GM21381 (cell line): Measurements from ENCODE around the gene TAF1L.

Experiments
- ATAC-seq: cut with Tn5 transposase; IDR thresholded peaks from one replicate; pipeline ENCODE4 v1.9.1; 2021; ENCODE audit warnings: mild to moderate bottlenecking, moderate library complexity; ENCODE audit not compliant: unreplicated experiment

TAF1L gene

DNA sequence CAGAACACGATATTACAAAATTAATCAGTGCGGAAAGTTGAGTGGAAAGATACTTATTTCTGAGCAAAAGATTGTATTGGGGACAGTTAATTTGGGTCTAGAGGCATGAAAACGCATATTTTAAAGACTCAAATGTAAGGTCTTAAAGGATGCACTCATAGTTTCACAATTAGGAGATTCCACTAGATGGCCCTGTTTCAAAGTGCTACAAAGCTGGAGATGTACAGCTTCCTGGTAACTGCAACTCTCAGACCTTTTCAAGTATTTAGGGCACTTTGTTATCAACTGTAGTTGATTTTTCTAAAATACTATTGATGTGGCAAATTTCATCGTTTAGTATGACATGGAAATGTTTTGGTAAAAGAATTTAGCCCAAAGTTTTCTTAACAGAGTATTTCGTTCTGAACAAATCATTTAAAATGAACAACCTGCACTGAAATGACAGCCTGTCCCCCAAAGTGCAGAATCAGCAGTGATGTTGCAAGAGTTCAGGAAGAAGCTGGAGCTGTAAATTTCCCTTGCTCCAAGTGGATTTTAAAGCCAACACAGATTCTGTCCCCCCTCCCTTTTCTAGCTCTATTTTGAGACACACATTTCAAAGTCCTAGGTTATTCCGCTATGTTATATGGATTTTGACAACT, 46.3 kb downstream of the TAF1L start:
- no peak for ATAC-seq

DNA sequence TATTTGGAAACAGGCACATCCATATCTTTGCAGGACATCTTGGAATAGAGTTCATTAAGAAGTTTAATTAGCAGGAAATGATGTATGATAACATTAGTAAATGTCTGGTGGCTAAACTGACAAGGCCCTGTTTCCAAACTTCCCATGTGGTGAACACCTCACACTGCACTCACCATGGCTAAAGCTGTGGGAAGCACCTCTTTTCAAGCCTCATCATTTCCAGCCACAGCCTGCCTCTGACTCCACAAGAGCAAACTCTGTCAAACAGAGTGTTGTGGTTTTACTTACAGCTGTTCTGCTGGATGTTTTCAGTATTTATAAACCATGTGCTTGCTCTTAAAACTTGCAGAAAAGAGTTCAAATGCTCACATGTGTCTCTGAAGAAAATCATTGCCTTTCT, 47.6 kb downstream of the TAF1L start:
- ATAC-seq, result no peak

DNA sequence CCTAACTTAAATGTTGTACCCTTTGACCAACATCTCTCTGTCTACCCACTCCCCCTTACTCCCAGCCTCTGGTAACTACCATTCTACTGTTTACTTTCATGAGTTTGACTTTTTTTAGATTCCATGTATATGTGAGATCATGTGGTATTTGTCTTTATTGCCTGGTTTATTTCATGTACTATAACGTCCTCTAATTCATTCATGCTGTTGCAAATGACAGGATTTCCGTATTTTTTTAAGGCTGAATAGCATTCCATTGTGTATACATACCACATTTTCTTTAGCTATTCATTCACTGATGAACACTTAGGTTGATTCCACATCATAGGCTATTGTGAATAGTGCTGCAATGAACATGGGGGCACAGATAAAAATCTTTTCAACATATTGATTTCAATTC, 50.7 kb downstream of the TAF1L start:
- no peak for ATAC-seq

DNA sequence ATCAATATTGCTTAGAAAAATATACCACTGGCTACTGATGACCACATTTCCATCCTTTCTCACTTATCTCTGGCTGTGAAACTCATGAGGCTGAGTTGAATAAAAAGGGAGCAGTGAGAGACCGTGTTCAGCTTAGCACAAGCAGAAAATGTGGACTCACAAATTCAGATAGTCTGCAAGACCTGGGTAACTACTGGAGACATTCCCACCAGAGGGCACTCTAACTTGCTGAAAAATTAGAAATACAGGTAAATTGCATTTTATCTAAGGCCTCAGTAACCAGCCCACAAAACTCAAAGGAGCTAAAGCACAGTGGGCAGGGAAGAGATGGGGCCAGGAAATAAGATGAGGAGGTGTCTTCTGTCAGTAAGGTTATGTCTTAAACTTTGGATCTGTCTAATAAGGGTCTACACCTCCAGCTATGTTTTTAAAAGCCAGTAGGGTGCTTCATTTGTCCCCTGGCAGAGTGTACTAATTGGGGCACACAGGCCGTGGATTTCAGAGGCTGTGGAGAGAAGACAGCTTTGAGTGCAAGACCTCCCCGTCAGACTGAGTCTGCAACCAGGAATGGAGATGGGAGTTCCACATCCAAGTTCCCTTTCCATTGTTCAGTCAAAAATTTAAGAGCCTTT, 53.8 kb downstream of the TAF1L start:
- ATAC-seq, result no peak

DNA sequence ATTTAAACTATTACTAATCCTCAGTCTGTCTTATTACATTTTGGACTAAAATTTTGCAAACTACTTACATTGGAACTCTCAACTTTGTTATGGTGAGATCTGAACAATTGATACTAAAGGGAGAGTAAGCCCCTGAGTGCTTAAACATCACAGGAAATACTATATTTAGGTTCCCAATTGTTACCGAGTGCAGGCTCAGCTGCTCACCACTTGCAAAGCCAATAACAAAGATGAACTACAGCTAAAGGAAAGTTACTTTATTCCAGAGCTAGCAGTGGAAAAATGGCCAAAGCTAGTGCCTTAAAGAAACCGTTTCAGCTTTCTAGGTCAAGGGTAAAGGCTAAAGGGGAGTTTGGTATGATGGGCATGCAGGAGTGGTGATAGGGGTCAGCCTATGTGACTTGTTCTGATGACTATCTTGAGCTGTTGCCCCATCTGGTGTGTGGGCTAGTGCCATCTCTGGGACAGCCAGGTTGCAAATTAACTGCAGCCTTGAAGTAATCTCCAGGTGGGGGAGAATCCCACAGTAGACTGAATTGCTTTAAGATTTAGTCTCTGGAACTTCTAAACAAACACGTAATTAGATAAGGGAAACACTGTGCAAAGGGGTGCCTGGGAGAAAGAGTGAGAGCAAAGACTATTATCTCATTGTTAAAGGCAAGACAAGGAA, 54.7 kb downstream of the TAF1L start:
- ATAC-seq, result no peak

DNA sequence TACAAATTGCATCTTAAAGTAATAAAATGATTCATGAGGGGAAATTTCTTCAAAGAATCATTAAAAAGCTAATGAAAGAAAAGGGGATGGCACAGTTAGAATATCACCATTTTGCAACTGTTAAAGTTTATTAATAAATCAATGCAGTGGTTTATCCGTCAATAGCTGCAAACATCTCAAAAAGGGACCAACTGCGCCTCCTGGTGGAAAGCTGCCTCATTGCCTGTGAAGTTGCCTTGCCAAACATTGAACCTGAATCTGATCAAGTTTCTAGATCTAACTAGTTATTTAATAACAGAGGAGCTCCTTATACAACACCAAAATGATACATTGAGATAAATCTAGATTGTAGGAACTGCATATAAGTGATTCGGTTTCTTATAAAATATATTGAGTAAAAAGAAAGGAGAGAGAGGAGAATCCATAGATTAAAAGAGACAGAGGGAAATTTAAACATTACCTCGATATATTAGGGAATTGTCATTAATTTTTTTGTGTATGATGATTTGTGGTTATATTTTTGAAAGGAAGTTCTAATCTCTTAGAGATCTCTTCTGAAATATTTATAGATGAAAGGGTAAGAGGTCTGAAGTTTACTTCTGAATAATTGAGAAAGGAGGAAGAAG, 55.6 kb downstream of the TAF1L start:
- ATAC-seq, result no peak
